CD1c-positive myeloid dendritic cell (primary cell): ENCODE measurements around the gene KDSR.

Source experiments
- DNase-seq: peaks from one replicate; pipeline ENCODE4 v3.0.0-alpha.2; 2016; ENCODE audit errors: extremely low spot score

The KDSR gene

GRCh38 chr18:63284173-63284799 lies 82.7 kb downstream of the KDSR start:
- DNase-seq, result no peak

GRCh38 chr18:63283305-63284094 lies 83.5 kb downstream of the KDSR start:
- DNase-seq, result no peak

- DNase-seq, result no peak
These were observed 84.2 kb downstream of the KDSR start for GRCh38 chr18:63282793-63283192.
